H1 (cell line): Measurements from ENCODE around the gene TPD52L1. TPM values are rescaled to one million over a fixed set of nuclear protein-coding genes. Genes with fewer than 3 reads are reported as not detected.
A peak's percentile ranks its signal among the peaks of the same experiment; 100 is the strongest.

ENCODE experiments used
- CTCF ChIA-PET: fragments of 300-600 bp; sonication (Branson Sonifier 250); formaldehyde crosslinking; loops from one replicate; lab custom pipeline; 2021; ENCODE audit not compliant: partially characterized antibody; lab: Charles Lee
- POLR2A ChIA-PET: fragments of 300-600 bp; sonication (Branson Sonifier 250); formaldehyde crosslinking; loops from one replicate; lab custom pipeline; 2021; ENCODE audit warnings: inconsistent platforms; ENCODE audit not compliant: partially characterized antibody; lab: Charles Lee
- DNase-seq, 2 experiments: peaks; one replicate each; pipeline versions ENCODE4 v3.0.0 to v3.0.0-alpha.2; 2010 to 2022; ENCODE audit warnings: low spot score in 2 of 2, low read depth in 1 of 2, mixed read lengths in 1 of 2
- FAIRE-seq: peaks from 2 replicates; lab custom pipeline; 2011; peaks lifted over from hg19 to GRCh38; lab: Jason Lieb, UNC
- H2AFZ ChIP-seq: 2 replicates; pipeline ENCODE4 v1.8.1; 2012; ENCODE audit warnings: low read length, inconsistent platforms
- H2AK5ac ChIP-seq: 2 replicates; pipeline ENCODE4 v1.6.1; 2013; ENCODE audit warnings: low read depth, low read length
- H2BK120ac ChIP-seq: replicated peaks from 2 replicates; pipeline ENCODE3; 2013; ENCODE audit warnings: low read depth, low read length, inconsistent platforms
- H2BK12ac ChIP-seq: 2 replicates; pipeline ENCODE4 v1.6.1; 2013; ENCODE audit warnings: low read depth, low read length
- H2BK15ac ChIP-seq: 2 replicates; pipeline ENCODE4 v1.6.1; 2013; ENCODE audit warnings: low read length
- H2BK20ac ChIP-seq: 2 replicates; pipeline ENCODE4 v1.6.1; 2013; ENCODE audit warnings: low read length
- H2BK5ac ChIP-seq: 2 replicates; pipeline ENCODE4 v1.6.1; 2013; ENCODE audit warnings: low read depth, low read length
- H3K14ac ChIP-seq: 2 replicates; pipeline ENCODE4 v1.6.1; 2013; ENCODE audit warnings: inconsistent platforms; ENCODE audit not compliant: insufficient read length
- H3K18ac ChIP-seq: 2 replicates; pipeline ENCODE4 v1.6.1; 2013; ENCODE audit warnings: low read length; ENCODE audit errors: extremely low read depth
- H3K23ac ChIP-seq: 2 replicates; pipeline ENCODE4 v1.6.1; 2013; ENCODE audit warnings: inconsistent platforms; ENCODE audit not compliant: insufficient read length
- H3K23me2 ChIP-seq: 2 replicates; pipeline ENCODE4 v1.6.1; 2013; ENCODE audit warnings: low read depth, low read length
- H3K27ac ChIP-seq: 2 replicates; pipeline ENCODE4 v1.6.1; 2011; ENCODE audit warnings: low read depth, low read length, inconsistent platforms
- H3K27me3 ChIP-seq, 4 experiments: replicated peaks in 1 of 4; 1 replicate in 1 of 4; 2 replicates in 3 of 4; pipeline versions ENCODE4 v1.6.1 to v1.8.1; 2011 to 2013; ENCODE audit warnings: low read length in 3 of 4, mild to moderate bottlenecking in 3 of 4, inconsistent platforms in 2 of 4, mixed read lengths in 2 of 4, moderate library complexity in 1 of 4; ENCODE audit not compliant: control insufficient read depth in 3 of 4, insufficient read depth in 3 of 4; ENCODE audit errors: extremely low read depth in 1 of 4
- H3K36me3 ChIP-seq, 4 experiments: 2 replicates each; pipeline versions ENCODE4 v1.6.1 to v1.8.1; 2011 to 2013; ENCODE audit warnings: mild to moderate bottlenecking in 4 of 4, low read length in 3 of 4, moderate library complexity in 2 of 4, control low read depth in 1 of 4, inconsistent platforms in 1 of 4; ENCODE audit not compliant: insufficient read depth in 4 of 4, control insufficient read depth in 2 of 4
- H3K4ac ChIP-seq: replicated peaks from 2 replicates; pipeline ENCODE3; 2013; ENCODE audit warnings: low read length, low read depth, mixed read lengths, inconsistent platforms; ENCODE audit not compliant: insufficient read length
- H3K4me1 ChIP-seq, 4 experiments: replicated peaks in 1 of 4; 1 replicate in 1 of 4; 2 replicates in 3 of 4; pipeline versions ENCODE4 v1.6.1 to v1.8.1; 2011 to 2013; ENCODE audit warnings: low read length in 3 of 4, inconsistent platforms in 2 of 4, mixed read lengths in 1 of 4; ENCODE audit not compliant: insufficient read depth in 4 of 4, control insufficient read depth in 3 of 4
- H3K4me2 ChIP-seq, 2 experiments: 2 replicates each; pipeline versions ENCODE4 v1.6.1 to v1.8.1; 2011 to 2013; ENCODE audit warnings: low read depth in 2 of 2, low read length in 2 of 2, control low read depth in 1 of 2, inconsistent platforms in 1 of 2, mild to moderate bottlenecking in 1 of 2; ENCODE audit not compliant: insufficient read depth in 1 of 2
- H3K4me3 ChIP-seq, 4 experiments: fragments of 200-600, 300-600 bp in 1 of 4; sonication (generic), shearing (Covaris generic), sonication (Bioruptor Twin) in 1 of 4; 2 replicates each; pipeline versions ENCODE4 v1.5.1 to v1.8.1; 2011 to 2016; ENCODE audit warnings: low read length in 4 of 4, low read depth in 3 of 4, control low read depth in 2 of 4, inconsistent platforms in 2 of 4, mild to moderate bottlenecking in 2 of 4, mixed read lengths in 1 of 4, moderate library complexity in 1 of 4; ENCODE audit not compliant: insufficient read depth in 2 of 4; ENCODE audit errors: extremely low read depth in 1 of 4
- H3K56ac ChIP-seq: replicated peaks from 2 replicates; pipeline ENCODE3; 2013; ENCODE audit warnings: low read depth, mild to moderate bottlenecking, mixed read lengths, low read length, inconsistent platforms; ENCODE audit not compliant: insufficient read length
- H3K79me1 ChIP-seq: 2 replicates; pipeline ENCODE4 v1.6.1; 2013; ENCODE audit warnings: low read depth, low read length, control low read depth
- H3K79me2 ChIP-seq, 2 experiments: 2 replicates each; pipeline versions ENCODE4 v1.6.1 to v1.8.1; 2012 to 2013; ENCODE audit warnings: low read length in 2 of 2, mild to moderate bottlenecking in 2 of 2, inconsistent platforms in 1 of 2; ENCODE audit not compliant: insufficient read depth in 2 of 2, control insufficient read depth in 1 of 2
- H3K9ac ChIP-seq, 4 experiments: replicated peaks in 1 of 4; 1 replicate in 1 of 4; 2 replicates in 3 of 4; pipeline versions ENCODE4 v1.6.1 to v1.8.1; 2011 to 2013; ENCODE audit warnings: low read depth in 3 of 4, low read length in 3 of 4, control low read depth in 2 of 4, mild to moderate bottlenecking in 2 of 4, moderate library complexity in 2 of 4, inconsistent platforms in 1 of 4; ENCODE audit errors: extremely low read depth in 1 of 4
- H3K9me3 ChIP-seq, 2 experiments: 2 replicates each; pipeline versions ENCODE4 v1.6.1 to v1.8.1; 2012 to 2013; ENCODE audit warnings: mild to moderate bottlenecking in 2 of 2, moderate library complexity in 2 of 2, control low read depth in 1 of 2, inconsistent platforms in 1 of 2, low read depth in 1 of 2, low read length in 1 of 2, mixed read lengths in 1 of 2; ENCODE audit not compliant: insufficient read depth in 2 of 2
- H4K20me1 ChIP-seq, 2 experiments: replicated peaks in 1 of 2; 2 replicates each; pipeline versions ENCODE3 to v1.8.1; 2011 to 2013; ENCODE audit warnings: inconsistent platforms in 2 of 2, low read length in 2 of 2, mild to moderate bottlenecking in 1 of 2; ENCODE audit not compliant: insufficient read depth in 2 of 2, control insufficient read depth in 1 of 2
- H4K5ac ChIP-seq: 2 replicates; pipeline ENCODE4 v1.6.1; 2013; ENCODE audit warnings: low read length, low read depth, mixed read lengths, inconsistent platforms; ENCODE audit not compliant: insufficient read length
- H4K8ac ChIP-seq: 2 replicates; pipeline ENCODE4 v1.8.0; 2013; ENCODE audit warnings: mild to moderate bottlenecking, moderate library complexity, low read length, inconsistent platforms; ENCODE audit not compliant: insufficient read depth; ENCODE audit errors: extremely low read depth
- H4K91ac ChIP-seq: replicated peaks from 2 replicates; pipeline ENCODE3; 2013; ENCODE audit warnings: low read length, mixed read lengths, inconsistent platforms; ENCODE audit not compliant: insufficient read length
- ASH2L ChIP-seq: fragments of 200-600, 300-600 bp; sonication (generic); IDR thresholded peaks from one replicate; pipeline ENCODE4 v1.7.1; 2017; ENCODE audit warnings: low read length
- CBX5 ChIP-seq: fragments of 300-800, 300-1000 bp; sonication (generic); IDR thresholded peaks from 2 replicates; pipeline ENCODE4 v1.7.1; 2016; ENCODE audit warnings: antibody characterized with exemption, low read length, low read depth
- EGR1 ChIP-seq: IDR thresholded peaks from 2 replicates; pipeline ENCODE4 v1.6.1; 2011; ENCODE audit warnings: low read depth, low read length, borderline replicate concordance
- KDM1A ChIP-seq: fragments of 200-600, 300-600 bp; sonication (generic); IDR thresholded peaks from 2 replicates; pipeline ENCODE4 v1.7.1; 2016; ENCODE audit warnings: mild to moderate bottlenecking, low read length, borderline replicate concordance
- MAX ChIP-seq: IDR thresholded peaks from 2 replicates; pipeline ENCODE4 v1.6.1; 2012; ENCODE audit warnings: inconsistent platforms
- NANOG ChIP-seq: IDR thresholded peaks from 2 replicates; pipeline ENCODE4 v1.6.1; 2011; ENCODE audit warnings: low read length, low read depth, mild to moderate bottlenecking, inconsistent platforms; ENCODE audit not compliant: insufficient read depth, poor library complexity, severe bottlenecking
- NRF1 ChIP-seq: IDR thresholded peaks from 2 replicates; pipeline ENCODE4 v1.6.1; 2011; ENCODE audit warnings: mild to moderate bottlenecking, low read depth, low read length, improper control_type of control experiment
- WGBS, 2 experiments: shearing (Covaris generic) in 1 of 2; methylation state at CpG; one replicate each; pipeline versions ENCODE4 v1.1.6 to v1.1.7; 2013 to 2015; ENCODE audit warnings: low lambda C conversion rate in 2 of 2, mixed read lengths in 2 of 2, inconsistent platforms in 1 of 2, low coverage in 1 of 2, missing lambda C conversion rate in 1 of 2; ENCODE audit not compliant: insufficient replicate concordance in 2 of 2, insufficient coverage in 1 of 2, insufficient read length in 1 of 2; ENCODE audit errors: extremely low coverage in 1 of 2, missing lambda C conversion rate in 1 of 2; 5-methylcytosine and 5-hydroxymethylcytosine counted together
- polyA plus RNA-seq, 7 experiments: library from polyadenylated mRNA; depleted of rRNA in 3 of 7; stranded (reverse) in 5 of 7; unstranded in 2 of 7; fragments of >200 nt in 5 of 7; fragments of 200-250 nt in 2 of 7; gene quantifications; 1 replicate in 5 of 7; 2 replicates in 1 of 7; 4 replicates in 1 of 7; pipeline versions ENCODE4 v1.2.1 to v1.2.3, GENCODE V29; 2011 to 2013; ENCODE audit warnings: missing spikeins in 2 of 7, mixed read lengths in 2 of 7
- total RNA-seq: library from RNA; stranded (reverse); fragmentation: NEBNext Ultra II Directional; extraction: Animal tissue kit (Norgen Biotek cat#: 25700); gene quantifications from 2 replicates; pipeline ENCODE4 v1.2.1, GENCODE V29; 2021

Gene TPD52L1
- total and polyA plus RNA-seq, 2 of the 8 experiments (the other 6 are each of a cell fraction or from before 2014, with no cell fraction given) = 7.4 to 14.2 TPM

- Histone ChIP-seq H2BK20ac (no peak overlapping the region), H3K79me2 (no peaks in the 10 kb centered on the region), H3K4ac (no peak overlapping the region), H3K4me2 (no peak overlapping the region), H3K23ac (no peak overlapping the region), H2BK120ac (no peak overlapping the region), H3K36me3 (no peaks in the 10 kb centered on the region), H3K27me3 (no peaks in the 10 kb centered on the region), H3K9me3 (no peaks in the 10 kb centered on the region), H3K4me3 (no peak overlapping the region), H3K56ac (no peak overlapping the region), H3K18ac (no peak overlapping the region), H3K14ac (no peak overlapping the region), H4K20me1 (no peaks in the 10 kb centered on the region), H4K91ac (no peak overlapping the region), H4K8ac (no peak overlapping the region), H4K5ac (no peak overlapping the region), H3K79me1 (no peaks in the 10 kb centered on the region), H2BK5ac (no peak overlapping the region), H2BK12ac (no peak overlapping the region), H3K27ac (no peak overlapping the region), H2AFZ (no peak overlapping the region), H2AK5ac (no peak overlapping the region), H3K4me1 (peaks cover 0 to 10% (median 9%) of the 10 kb centered on the region in 4 experiments; a peak in 4 of 7 replicates), H3K9ac (no peak overlapping the region), H3K23me2 (no peaks in the 10 kb centered on the region), H2BK15ac (no peak overlapping the region)
- 74% methylated on average over 4 of the region's 4 CpGs; no CpG with 5 or more reads in 1 of the 2 experiments for WGBS, 2 experiments
- FAIRE-seq = no peak
- ChIA-PET POLR2A (no interaction called here), CTCF (interaction anchor here (1.1 to 5.4 kb wide), 10 partner anchors 9 to 563 kb away, joined by 4 to 79 read pairs (median 7); no protein-coding TSS in a partner anchor)
- no peak for DNase-seq
- peak; percentile 13 for TF ChIP-seq NANOG
- TF ChIP-seq MAX = no peak
- no peak for TF ChIP-seq ASH2L
- TF ChIP-seq KDM1A = no peak
- TF ChIP-seq NRF1 = no peak
- no peak for TF ChIP-seq EGR1
- no peak for TF ChIP-seq CBX5
Observed at GRCh38 chr6:125190667-125191066, 37.1 kb downstream of the TPD52L1 start.
